ENCODE measurements around the gene DIRAS1.

DIRAS1 gene, protein sequence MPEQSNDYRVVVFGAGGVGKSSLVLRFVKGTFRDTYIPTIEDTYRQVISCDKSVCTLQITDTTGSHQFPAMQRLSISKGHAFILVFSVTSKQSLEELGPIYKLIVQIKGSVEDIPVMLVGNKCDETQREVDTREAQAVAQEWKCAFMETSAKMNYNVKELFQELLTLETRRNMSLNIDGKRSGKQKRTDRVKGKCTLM

DNA sequence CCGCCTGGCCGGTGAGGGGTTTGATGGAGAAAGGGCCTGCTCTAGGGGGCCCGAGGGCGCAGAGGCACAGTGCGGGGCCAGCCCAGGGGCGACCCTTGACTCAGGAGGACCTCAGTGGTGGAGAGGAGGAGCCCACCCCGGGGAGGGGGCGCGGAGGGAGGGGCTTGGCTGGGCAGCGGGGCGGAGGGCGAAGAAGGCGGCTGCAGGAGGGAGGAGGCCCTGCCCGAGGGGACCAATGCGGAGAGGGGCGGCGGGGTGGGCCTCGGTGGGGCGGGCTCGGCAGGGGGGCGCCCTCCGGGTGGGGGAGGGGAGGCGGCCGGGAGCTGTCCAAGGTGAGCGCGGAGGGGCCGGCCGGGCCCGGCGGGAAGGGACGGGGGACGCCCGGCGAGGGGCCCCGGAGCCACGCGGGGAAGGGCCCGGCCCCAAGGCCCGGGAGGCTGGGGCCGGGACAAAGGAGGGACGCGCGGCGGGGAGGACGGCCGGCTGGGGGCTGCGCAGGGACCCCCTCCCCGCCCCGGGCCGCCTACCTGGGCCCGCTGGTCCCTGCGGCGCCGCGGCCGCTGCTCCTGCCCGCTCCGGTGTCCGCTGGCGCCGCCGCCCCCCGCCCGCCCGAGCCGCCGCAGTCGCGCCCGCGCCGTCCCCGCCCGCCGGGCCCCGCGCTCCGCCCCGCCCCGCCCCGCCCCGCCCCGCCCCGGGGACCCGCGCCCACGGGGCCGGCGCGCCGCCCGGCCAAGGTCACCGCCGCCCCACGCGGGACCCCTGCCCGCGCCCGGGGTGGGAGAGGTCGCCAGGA is at the start of gene DIRAS1:
TSS of gene DIRAS1 (minus strand) at position 596 of the 793 bp plus-strand sequence. CDS start 3,566 bp downstream, outside the sequence.
- intact Hi-C loops (cut with DNase I), result no loop called here
- peak in 2 of 10 donors; percentile 67 to 75 for DNase-seq

DNA sequence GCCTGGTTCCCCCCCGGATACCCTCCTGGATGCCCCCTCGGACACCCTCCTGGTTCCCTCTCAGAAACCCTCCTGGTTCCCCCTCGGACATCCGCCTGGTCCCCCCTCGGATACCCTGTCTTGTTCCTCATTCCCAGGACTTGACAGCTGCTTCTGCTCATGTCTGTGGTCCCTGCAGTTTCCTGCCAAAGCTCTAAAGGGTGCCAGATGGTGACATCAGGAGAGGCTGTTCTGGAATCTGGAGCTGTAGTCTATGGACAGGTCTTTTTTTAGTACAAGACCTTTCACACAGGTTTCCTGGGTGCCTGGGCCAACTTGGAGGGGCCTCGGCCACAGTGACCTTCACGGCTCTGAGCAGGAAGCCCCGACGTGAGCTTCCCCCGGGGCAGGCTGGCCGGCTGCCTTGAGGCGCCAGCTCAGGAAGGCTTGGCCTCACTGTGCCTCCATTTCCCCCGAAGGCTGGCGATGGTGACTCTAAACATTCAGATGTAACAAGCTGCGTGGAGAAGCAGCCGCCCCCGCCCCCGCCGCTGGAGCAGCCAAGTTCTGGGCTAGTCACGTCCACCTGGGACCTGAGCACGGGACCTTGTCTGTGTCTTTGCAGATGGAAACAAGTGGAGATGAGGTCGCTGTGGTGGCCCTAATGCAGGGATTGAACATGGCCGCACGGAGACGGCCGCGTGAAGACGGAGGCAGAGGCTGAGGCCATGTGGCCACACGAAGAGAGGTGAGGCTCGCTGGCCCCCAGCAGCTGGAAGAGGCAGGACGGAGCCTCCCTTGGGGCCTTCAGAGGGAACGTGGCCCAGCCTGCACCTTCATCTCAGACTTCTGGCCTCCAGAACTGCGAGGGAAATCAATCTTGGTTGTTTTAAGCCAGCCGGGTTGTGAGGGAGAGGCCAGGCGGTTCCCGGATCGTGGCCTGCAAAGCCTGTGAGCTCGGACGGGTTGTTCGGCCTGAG is 49.2 kb upstream of the DIRAS1 start:
- intact Hi-C loops (cut with DNase I), result no loop called here
- DNase-seq, result peak in 4 of 10 donors; percentile 34 to 90 (median 57)

DNA sequence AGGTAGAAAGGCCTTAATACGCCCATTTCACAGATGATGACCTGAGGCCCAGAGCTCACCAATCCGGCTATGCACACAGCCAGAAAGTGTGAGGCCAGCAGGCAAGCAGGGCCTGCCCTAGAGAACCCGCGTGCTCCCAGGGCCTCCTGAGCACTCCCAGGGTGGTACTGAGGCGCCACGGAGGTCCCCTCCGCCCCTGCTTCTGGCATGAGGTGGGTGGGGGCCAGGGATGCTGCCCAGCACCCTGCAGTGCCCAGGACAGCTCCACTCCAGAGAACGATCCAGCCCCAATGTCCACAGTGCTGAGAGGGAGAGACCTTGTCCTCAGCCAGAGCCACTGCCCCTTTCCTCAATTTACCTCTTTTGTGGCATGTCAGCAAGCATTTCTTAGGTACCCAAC is 48.0 kb upstream of the DIRAS1 start:
- intact Hi-C loops (cut with DNase I), result no loop called here
- peak in 1 of 10 donors; percentile 70 for DNase-seq

DNA sequence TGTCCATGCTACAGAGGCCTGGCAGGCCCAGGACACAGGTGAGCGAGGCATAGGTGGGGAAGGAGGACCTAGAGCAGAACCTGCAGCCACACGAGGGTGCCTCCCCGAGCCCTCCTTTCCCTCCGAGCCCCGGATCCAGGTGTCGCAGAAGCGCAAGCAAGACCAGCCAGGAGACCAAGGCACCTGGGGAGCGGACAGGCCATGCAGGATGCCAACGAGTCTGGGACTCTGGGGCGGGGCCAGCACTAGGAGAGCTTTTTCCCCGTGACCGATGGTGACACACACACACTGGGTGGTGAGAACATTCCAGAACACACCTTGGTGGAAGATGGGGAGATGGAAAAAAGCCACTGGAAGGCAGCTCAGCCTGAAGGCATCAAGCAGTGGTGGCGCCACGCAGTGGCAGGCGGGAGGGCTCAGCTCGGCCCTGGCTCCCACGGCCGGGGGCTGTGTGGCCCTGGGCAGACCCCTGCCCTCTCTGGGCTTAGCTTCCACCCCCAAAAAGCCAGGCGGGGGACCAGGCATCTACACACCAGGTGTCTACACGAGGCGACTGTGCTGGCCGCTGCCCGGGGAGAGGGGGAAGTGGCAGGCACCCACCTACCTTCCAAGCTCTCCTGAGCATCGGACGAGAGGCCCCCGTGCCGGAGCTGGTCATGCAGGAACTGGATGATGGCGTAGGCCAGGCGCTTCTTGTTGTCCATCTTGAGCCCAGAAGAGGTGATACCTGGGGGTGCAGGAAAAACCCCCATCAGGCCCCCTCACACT is 47.4 kb upstream of the DIRAS1 start:
- peak in 2 of 10 donors; percentile 54 to 81 for DNase-seq
- intact Hi-C loops (cut with DNase I), result no loop called here

DNA sequence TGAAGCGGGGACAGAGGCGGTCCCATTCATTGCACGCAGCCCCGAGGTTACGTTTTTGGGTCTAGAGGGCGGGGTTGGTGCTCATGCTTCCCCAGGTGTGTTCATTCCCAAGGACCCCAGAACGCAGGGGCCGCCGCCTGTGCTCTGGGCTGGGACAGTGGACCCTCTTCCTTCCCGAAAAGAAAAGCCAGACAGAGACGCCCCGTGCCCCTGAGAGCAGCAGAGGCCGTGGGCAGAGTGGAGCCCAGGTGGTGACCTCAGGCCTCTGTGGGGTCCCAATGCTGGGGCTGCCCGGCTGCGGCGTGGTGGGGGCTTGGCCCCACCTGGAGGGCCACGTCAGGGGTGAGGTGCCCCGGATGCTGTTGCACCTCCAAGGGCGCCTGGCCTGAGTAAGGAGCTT is 46.5 kb upstream of the DIRAS1 start:
- intact Hi-C loops (cut with DNase I), result no loop called here
- peak in 1 of 10 donors; percentile 54 for DNase-seq

DNA sequence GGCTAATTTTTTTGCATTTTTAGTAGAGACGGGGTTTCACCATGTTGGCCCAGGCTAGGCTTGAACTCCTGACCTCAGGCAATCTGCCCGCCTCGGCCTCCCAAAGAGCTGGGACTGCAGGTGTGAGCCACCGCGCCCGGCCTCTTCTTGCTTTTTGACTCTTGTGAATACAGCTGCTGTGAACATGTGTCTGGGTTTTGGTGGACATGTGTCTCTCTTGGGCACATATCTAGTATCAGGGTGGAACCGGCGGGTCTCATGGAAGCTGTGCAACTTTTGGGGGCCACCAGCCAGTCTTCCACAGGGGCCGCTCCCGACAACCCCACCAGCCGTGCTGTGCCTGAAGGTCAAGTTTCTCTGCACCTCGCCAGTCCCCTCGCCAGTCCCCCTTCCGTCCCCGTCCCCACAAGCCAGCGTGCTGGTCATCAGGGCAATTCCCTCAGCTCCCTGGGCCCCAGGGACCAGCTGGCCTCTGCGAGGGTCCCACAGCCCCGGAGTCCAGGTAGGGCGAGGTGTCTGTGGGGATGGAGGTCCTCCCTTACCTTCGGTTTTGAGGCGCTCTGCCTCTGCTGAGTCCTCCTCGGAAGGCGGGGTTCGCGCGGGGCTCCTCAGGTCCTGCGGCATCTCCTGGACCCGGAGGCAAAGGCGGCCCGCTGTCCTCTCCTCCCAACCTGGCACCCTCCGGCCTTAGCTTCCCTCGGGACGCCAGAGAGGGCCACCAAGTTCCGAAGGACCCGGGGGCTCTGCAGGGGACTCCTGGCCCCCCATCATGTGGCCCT is 45.6 kb upstream of the DIRAS1 start:
- DNase-seq, result peak in 2 of 10 donors; percentile 43 to 81
- intact Hi-C loops (cut with DNase I), result no loop called here

DNA sequence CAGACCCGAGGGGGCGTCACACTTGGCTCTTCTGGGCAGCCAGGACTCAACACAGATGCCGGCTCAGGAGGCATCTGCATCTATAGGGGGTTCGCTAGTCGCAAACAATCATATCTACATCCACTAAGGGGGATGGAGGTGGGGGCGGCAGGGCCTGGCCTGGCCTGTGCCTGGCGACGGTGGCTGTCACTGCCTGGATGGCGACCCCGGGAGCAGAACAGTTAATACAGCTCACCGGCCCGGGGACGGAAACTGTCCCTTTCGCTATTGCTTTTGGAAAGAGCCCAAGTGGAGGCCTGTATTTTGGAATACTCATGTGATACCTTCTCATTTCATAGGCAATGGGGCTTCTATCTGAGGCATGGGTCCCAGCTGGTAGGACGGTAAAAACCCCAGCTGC is 44.2 kb upstream of the DIRAS1 start:
- peak in 1 of 10 donors; percentile 73 for DNase-seq
- intact Hi-C loops (cut with DNase I), result no loop called here

DNA sequence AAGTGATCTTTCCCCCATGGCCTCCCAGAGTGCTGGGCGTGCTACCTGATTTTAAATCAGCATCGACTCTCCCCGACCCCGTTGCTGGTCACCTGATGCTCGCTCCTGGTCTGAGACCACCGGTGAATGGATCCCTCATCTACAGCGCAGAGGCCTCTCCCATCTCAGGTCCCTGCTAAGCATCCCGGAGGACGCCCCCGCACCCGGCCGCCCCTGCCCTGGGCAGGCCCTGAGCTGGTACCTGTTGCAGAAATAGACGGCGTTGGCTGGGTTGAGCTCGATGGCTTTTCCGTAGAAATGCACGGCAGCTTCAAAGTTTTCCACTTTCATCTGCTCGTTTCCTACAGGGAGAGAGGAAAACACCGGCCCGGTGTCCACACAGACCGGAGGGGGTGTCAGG is 43.8 kb upstream of the DIRAS1 start:
- intact Hi-C loops (cut with DNase I), result no loop called here
- no peak for DNase-seq

DNA sequence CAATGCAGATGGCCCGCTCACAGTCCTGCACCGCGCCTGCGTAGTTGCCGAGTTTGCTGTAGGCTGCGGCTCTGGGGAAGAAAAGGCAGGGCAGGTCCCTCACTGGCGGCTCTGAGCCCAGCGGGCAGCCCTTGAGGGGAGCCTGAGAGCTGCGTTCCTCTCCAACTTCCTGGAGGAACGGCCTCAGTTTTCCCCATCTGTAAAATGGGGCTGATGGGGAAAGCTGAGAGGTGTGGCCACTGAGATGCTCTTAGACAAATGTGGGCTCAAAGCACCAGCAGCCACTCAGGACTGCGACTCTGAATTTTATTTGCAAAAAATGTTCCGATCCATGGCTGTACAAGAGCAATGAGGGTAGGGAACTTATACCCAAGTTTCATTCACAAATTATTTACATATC is 42.5 kb upstream of the DIRAS1 start:
- intact Hi-C loops (cut with DNase I), result no loop called here
- DNase-seq, result no peak

DNA sequence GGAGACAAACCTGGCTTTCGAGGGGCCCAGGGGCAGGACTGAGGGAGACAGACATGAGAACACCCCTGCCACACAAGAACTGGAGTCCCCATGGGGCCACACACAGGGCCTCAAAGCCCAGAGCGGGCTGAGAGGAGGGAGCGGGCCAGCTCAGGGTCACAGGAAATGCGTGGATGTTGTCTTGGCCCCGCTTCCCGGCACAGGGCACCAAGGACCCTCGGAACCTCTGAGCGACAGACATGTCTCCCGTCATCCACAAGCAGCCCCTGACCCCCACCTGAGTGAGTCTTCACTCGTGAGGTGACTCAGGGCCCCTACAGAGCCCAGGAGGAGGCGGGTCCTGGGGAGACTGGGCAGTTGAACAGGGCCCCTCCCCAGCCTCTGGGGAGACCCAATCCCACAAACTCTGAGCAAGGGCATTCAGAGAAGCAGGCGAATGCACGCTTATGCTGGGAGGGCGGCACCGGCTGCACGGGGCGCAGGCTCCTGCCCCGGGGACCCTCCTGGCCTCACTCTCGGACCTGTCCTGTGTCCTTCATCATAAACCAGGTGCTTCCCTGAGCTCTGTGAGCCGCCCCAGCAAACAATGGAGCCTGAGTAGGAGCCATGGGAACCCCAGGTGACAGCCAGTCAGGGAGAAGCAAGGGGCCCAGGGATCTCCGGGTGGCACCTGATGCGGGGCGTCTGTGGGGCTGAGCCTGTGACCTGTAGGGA is 41.8 kb upstream of the DIRAS1 start:
- intact Hi-C loops (cut with DNase I), result no loop called here
- DNase-seq, result peak in 1 of 10 donors; percentile 52

DNA sequence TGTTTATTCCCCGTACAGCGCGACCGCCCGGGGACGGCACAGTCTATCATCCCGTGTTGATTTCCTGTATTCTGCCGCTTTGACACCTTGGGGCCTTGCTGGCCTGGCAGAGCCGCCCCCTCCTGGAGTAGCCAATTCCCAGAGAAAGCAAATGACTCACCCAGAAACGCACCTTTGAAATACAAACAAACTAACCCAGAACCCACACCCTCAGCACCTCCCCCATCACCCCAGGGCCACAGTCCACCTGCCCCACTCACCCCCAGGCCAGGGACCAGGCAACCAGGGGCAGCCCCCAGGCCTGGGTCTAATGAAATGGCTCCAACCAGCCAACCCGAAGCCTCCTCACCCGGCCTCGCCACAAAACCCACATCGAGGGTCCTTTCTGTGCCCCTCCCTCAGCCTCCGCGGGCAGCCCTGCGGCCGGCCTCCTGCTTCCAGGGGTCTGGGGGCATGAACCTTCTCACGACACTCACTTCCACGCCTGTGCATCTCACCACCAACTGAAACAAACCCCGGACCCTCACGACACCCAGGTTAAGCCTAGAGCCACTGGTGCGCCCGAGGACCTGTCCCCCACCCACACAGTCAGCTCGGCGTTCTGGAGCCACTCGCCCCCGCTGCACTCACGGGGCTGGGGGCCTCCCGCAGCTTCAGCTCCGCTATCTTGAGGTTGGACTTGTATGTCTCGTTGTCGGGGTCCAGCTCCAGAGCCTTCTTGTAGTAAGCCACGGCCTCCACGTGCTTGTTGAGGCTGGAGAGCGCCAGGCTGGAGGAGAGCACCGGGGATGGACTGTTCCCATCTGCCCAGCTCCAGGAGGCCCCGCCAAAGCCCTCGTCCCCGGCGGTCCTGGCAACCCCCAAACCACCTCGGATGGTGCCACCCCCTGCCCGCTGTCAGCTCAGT is 41.0 kb upstream of the DIRAS1 start:
- no peak for DNase-seq
- intact Hi-C loops (cut with DNase I), result no loop called here

DNA sequence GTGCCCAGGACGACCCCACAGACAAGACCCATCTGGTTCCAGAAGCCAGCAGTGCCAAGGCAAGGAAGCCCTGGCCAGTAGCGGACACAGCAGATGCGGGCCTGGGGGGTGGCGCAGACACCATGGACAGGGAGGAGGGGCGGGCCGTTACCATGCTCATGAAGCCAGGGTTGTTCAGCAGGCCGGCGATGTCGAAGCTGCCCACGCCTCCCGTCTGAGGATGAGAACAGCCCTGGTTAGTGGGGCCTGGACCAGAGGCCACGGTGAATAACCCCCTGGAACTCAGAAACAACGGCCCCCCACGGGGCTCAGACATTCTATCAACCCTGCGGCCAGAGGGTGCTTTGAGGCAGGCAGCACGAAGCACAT is 40.1 kb upstream of the DIRAS1 start:
- intact Hi-C loops (cut with DNase I), result no loop called here
- DNase-seq, result peak in 1 of 10 donors; percentile 64

DNA sequence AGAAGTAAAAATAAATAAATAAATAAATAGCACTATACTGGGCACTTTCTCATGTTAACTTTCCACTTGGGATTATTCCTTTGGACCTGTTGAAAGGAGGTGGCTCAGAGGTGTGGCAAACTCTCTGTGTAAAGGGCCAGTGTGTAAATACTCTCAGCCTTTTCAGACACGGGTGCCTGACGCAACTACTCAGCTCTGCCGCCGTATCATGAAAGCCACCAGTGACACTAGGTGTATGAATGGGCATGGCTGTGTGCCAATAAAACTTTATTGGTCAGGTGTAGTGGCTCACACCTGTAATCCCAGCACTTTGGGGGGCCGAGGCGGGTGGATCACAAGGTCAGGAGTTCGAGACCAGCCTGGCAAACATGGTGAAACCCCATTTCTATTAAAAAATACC is 38.8 kb upstream of the DIRAS1 start:
- DNase-seq, result no peak
- intact Hi-C loops (cut with DNase I), result no loop called here

DNA sequence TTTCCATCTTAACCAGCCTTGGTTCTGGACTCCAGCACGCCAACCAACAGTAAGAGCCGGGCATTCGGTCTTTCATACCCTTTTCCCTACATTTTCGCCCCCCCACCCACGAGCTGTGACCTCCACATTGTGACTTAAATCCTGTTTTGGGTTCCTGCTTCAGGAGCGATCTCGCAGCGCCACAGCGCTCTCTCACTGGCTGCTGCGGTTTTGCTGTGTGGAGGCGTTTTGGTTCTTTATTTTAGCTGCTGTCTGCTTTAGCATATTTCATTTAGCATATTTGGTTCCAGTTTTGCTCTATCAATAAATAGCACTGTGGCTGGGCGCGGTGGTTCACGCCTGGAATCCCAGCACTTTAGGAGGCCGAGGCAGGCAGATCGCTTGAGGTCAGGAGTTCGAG is 38.2 kb upstream of the DIRAS1 start:
- intact Hi-C loops (cut with DNase I), result no loop called here
- peak in 1 of 10 donors; percentile 21 for DNase-seq

DNA sequence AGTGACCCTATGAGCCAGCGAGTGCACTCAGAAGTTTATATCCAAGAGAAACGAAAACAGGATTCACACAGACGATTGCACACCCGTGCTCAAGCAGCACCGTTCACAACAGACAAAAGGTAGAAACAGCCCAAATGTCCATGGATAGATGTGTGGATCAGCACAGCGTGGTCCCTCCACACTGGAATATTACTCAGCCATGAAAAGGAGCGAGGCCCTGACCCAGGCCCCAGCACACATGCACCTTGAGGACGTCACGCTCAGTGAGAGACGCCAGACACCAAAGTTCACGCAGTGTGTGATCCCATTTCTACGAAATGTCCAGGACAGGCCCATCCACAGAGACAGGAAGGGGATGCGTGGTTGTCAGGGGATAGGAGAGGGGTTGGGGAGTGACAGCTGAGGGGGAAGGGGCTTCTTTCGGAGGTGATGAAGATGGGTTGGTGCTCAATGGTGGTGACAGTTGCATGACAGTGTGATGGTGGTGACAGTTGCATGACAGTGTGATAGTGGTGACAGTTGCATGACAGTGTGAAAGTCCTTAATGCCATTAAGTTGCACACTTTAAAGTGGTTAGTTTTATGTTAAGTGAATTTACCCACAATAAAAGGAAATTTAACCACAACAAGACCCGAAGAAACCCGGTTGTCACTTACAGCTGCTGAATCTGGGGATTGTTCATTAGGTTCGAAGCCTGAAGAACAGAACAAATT is 37.6 kb upstream of the DIRAS1 start:
- intact Hi-C loops (cut with DNase I), result no loop called here
- no peak for DNase-seq

DNA sequence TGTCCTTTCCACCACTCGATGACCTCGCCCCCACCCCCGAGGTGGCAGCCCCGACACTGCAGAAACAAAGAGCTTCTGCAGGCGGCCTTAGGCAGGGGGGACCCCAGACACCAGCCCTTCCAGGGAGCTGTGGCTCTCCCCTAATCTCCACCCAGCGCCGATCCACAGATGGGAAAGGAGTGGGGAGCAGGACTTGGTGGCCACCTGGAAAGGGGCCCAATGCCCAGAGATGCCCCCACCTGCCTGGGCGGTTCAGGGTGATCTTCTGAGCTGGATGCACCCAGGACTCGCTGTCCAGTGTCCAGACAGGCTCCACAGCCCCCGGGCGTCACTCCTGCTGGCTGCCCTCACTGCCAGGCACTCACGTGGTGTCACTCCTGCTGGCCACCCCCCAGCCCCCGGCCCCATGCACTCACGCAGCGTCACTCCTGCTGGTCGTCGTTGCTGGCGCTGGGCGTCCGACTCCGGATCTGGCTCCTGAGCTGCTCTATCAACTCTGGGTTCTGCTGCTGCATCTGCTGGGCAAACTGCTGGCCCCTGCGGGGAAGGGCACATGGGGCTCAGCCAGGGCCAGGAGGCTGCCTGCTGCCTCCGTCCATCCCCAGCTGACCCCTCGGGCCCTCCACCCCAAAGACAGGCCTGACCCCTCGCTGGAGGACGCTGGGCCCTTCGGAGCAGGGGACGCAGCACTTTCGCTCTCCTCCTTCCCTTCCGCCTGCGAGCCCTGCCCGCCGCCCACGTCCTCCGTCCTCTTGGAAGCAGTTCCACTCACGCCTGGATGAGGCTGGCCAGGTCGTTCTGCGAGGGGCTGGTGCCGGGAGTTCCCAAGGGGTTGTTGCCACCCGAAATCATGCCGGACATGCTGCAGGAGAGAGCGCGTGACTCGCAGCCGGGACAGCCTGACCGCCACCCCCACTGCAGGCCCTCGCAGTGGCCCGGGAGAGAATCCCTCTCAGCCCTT is 36.0 kb upstream of the DIRAS1 start:
- intact Hi-C loops (cut with DNase I), result no loop called here

More for the DNA sequence above, 36.0 kb upstream of the DIRAS1 start:
- DNase-seq, result no peak

Measured in posterior cingulate gyrus (tissue), 11 donors.